DOHH2 (cell line): Measurements from ENCODE around the gene EDEM2.

ENCODE experiments used
- H3F3A ChIP-seq: fragments of 200-600 bp; sonication (generic), shearing (Covaris generic); 2 replicates; pipeline ENCODE4 v1.6.0; 2016; ENCODE audit warnings: antibody characterized with exemption, mild to moderate bottlenecking; ENCODE audit not compliant: control insufficient read depth, insufficient read depth
- H3K27ac ChIP-seq: fragments of 200-600 bp; sonication (generic); 2 replicates; pipeline ENCODE4 v1.5.1; 2014; ENCODE audit warnings: low read depth, mild to moderate bottlenecking, low read length, moderate library complexity
- H3K27me3 ChIP-seq: fragments of 200-600 bp; sonication (generic); 2 replicates; pipeline ENCODE4 v1.6.1; 2014; ENCODE audit warnings: mild to moderate bottlenecking, low read length, mixed read lengths; ENCODE audit not compliant: control insufficient read depth
- H3K36me3 ChIP-seq: fragments of 200-600 bp; sonication (generic); 2 replicates; pipeline ENCODE4 v1.6.1; 2014; ENCODE audit warnings: mild to moderate bottlenecking, low read length, moderate library complexity, mixed read lengths; ENCODE audit not compliant: control insufficient read depth
- H3K4me1 ChIP-seq: fragments of 200-600 bp; sonication (generic); 2 replicates; pipeline ENCODE4 v1.6.1; 2014; ENCODE audit warnings: mild to moderate bottlenecking, low read length, mixed read lengths; ENCODE audit not compliant: control insufficient read depth
- H3K4me2 ChIP-seq: fragments of 200-600 bp; sonication (generic); 2 replicates; pipeline ENCODE4 v1.6.0; 2014; ENCODE audit warnings: mild to moderate bottlenecking, low read length, moderate library complexity
- H3K4me3 ChIP-seq: fragments of 200-600 bp; sonication (generic); 2 replicates; pipeline ENCODE4 v1.5.1; 2014; ENCODE audit warnings: mild to moderate bottlenecking, low read length, mixed read lengths
- H3K79me2 ChIP-seq: fragments of 200-600 bp; sonication (generic); 2 replicates; pipeline ENCODE4 v1.6.1; 2014; ENCODE audit warnings: mild to moderate bottlenecking, low read length, mixed read lengths; ENCODE audit not compliant: control insufficient read depth
- H3K9me2 ChIP-seq: fragments of 200-600 bp; sonication (generic); replicated peaks from 2 replicates; pipeline ENCODE4 v1.6.1; 2014; ENCODE audit warnings: mild to moderate bottlenecking, low read length, mixed read lengths; ENCODE audit not compliant: control insufficient read depth
- H3K9me3 ChIP-seq: fragments of 200-600 bp; sonication (generic); 2 replicates; pipeline ENCODE4 v1.6.1; 2014; ENCODE audit warnings: antibody characterized with exemption, low read length, mixed read lengths; ENCODE audit not compliant: control insufficient read depth, insufficient read depth
- H4K20me1 ChIP-seq: fragments of 200-600 bp; sonication (generic); 2 replicates; pipeline ENCODE4 v1.6.0; 2014; ENCODE audit warnings: low read depth, mild to moderate bottlenecking, antibody characterized with exemption, low read length, moderate library complexity; ENCODE audit not compliant: control insufficient read depth, insufficient read depth
- EZH2phosphoT487 ChIP-seq: fragments of 200-600 bp; sonication (generic); IDR thresholded peaks from 2 replicates; pipeline ENCODE4 v1.6.1; 2017; ENCODE audit warnings: borderline replicate concordance, mild to moderate bottlenecking, antibody characterized with exemption, low read length, moderate library complexity, mixed read lengths
- TF ChIP-seq, protein P1 (sequence below): fragments of 200-600 bp; sonication (generic); IDR thresholded peaks from one replicate; pipeline ENCODE4 v1.5.1; 2014; ENCODE audit warnings: antibody characterized with exemption, mild to moderate bottlenecking, low read depth, low read length; ENCODE audit not compliant: poor library complexity, severe bottlenecking

Gene EDEM2

DNA sequence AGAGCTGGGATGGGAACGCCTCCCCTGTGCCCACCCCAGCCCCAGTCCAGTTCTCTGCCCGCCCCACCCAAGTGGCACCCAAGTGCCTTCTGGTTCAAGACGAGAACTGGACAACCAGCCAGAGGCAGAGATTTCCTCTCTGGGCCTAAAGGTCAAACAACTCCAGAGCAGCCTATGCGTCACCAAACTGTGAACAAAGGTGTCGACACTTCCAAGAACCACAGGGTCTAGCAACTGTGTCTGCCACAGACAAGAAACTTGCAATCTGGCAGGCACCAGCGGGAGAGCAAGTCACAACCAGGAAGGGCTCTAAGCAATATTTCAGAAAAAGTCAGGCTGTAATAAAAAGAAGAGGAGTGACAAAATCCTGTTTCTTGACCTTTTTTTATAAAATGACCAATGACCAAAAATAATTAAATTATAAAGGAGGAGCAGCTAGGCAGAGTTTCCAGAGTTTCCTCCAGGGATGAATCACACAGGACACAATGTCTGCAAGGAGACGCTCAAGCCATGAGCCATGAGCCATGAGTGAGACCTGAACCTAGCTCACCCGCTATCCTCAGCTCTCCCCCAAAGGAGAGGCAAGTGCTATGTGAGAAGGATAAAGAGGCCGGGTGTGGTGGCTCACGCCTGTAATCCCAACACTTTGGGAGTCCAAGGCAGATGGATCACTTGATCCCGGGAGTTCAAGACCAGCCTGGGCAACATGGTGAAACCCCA lies 11.1 kb downstream of the EDEM2 start:
- no peaks in the 10 kb centered on the region for H3K79me2 ChIP-seq
- H3F3A ChIP-seq = no peaks in the 10 kb centered on the region
- no peak overlapping the region for H3K27ac ChIP-seq
- H4K20me1 ChIP-seq = no peaks in the 10 kb centered on the region
- H3K4me3 ChIP-seq = no peak overlapping the region
- no peaks in the 10 kb centered on the region for H3K9me2 ChIP-seq
- no peaks in the 10 kb centered on the region for H3K9me3 ChIP-seq
- no peaks in the 10 kb centered on the region for H3K4me1 ChIP-seq
- peaks cover 30% of the 10 kb centered on the region for H3K36me3 ChIP-seq
- H3K4me2 ChIP-seq = no peak overlapping the region
- no peak for TF ChIP-seq EZH2phosphoT487
- TF ChIP-seq, protein P1, sequence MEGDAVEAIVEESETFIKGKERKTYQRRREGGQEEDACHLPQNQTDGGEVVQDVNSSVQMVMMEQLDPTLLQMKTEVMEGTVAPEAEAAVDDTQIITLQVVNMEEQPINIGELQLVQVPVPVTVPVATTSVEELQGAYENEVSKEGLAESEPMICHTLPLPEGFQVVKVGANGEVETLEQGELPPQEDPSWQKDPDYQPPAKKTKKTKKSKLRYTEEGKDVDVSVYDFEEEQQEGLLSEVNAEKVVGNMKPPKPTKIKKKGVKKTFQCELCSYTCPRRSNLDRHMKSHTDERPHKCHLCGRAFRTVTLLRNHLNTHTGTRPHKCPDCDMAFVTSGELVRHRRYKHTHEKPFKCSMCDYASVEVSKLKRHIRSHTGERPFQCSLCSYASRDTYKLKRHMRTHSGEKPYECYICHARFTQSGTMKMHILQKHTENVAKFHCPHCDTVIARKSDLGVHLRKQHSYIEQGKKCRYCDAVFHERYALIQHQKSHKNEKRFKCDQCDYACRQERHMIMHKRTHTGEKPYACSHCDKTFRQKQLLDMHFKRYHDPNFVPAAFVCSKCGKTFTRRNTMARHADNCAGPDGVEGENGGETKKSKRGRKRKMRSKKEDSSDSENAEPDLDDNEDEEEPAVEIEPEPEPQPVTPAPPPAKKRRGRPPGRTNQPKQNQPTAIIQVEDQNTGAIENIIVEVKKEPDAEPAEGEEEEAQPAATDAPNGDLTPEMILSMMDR = no peak
- H3K27me3 ChIP-seq = no peaks in the 10 kb centered on the region

GRCh38 chr20:35134880-35135279 lies 12.3 kb downstream of the EDEM2 start:
- no peaks in the 10 kb centered on the region for H3K9me3 ChIP-seq
- no peak overlapping the region for H3K4me2 ChIP-seq
- H3K4me1 ChIP-seq = no peaks in the 10 kb centered on the region
- H3K36me3 ChIP-seq = peaks cover 25% of the 10 kb centered on the region
- no peaks in the 10 kb centered on the region for H4K20me1 ChIP-seq
- H3K79me2 ChIP-seq = no peaks in the 10 kb centered on the region
- no peaks in the 10 kb centered on the region for H3K27me3 ChIP-seq
- no peak overlapping the region for H3K4me3 ChIP-seq
- TF ChIP-seq, protein P1 = no peak
- TF ChIP-seq EZH2phosphoT487 = no peak
- no peaks in the 10 kb centered on the region for H3K9me2 ChIP-seq
- H3F3A ChIP-seq = no peaks in the 10 kb centered on the region
- no peak overlapping the region for H3K27ac ChIP-seq

- Histone ChIP-seq H3K4me3 (no peak overlapping the region), H3K27me3 (no peaks in the 10 kb centered on the region), H3K79me2 (no peaks in the 10 kb centered on the region), H3K4me1 (no peaks in the 10 kb centered on the region), H3K9me2 (no peaks in the 10 kb centered on the region), H3F3A (no peaks in the 10 kb centered on the region), H3K9me3 (no peaks in the 10 kb centered on the region), H3K27ac (no peak overlapping the region), H4K20me1 (no peaks in the 10 kb centered on the region), H3K4me2 (no peak overlapping the region), H3K36me3 (peaks cover 25% of the 10 kb centered on the region)
- TF ChIP-seq EZH2phosphoT487 = no peak
- TF ChIP-seq, protein P1 = no peak
These were observed 12.7 kb downstream of the EDEM2 start for GRCh38 chr20:35134472-35134871.
